NCI-H1694 treated with DMSO at 0.1 percent for 48 hours (cell line): ENCODE results near the gene LEFTY1.
"Not testable (repeated sequence)": the region's sequence is repeated elsewhere in the genome, so short reads cannot be mapped to it uniquely, and the experiment has no call there.

ENCODE experiments used
- DNase-seq: peaks from one replicate; lab custom pipeline; 2025; lab: John Stamatoyannopoulos, UW

The LEFTY1 gene

GRCh38 chr1:225887554-225888288 lies 1.2 kb downstream of the LEFTY1 start:
- not testable (repeated sequence) for DNase-seq

- no peak for DNase-seq
Observed at GRCh38 chr1:225887030-225887314, 2.0 kb downstream of the LEFTY1 start.

- DNase-seq: no peak
Observed at GRCh38 chr1:225886159-225887029, 2.6 kb downstream of the LEFTY1 start.

- no peak for DNase-seq
Observed at GRCh38 chr1:225885336-225885735, 3.6 kb downstream of the LEFTY1 start.

GRCh38 chr1:225883616-225884265 lies 5.2 kb downstream of the LEFTY1 start:
- DNase-seq: no peak

GRCh38 chr1:225882694-225883615 lies 6.0 kb downstream of the LEFTY1 start:
- no peak for DNase-seq

- no peak for DNase-seq
Observed at GRCh38 chr1:225881959-225882693, 6.8 kb downstream of the LEFTY1 start, which contains the start of gene TMEM63A. TSS of gene TMEM63A (minus strand) at chr1:225882380. CDS start at chr1:225877580, 4,800 bp downstream.

GRCh38 chr1:225881081-225881958 lies 7.6 kb downstream of the LEFTY1 start:
- DNase-seq: no peak

GRCh38 chr1:225880636-225881035 lies 8.3 kb downstream of the LEFTY1 start:
- DNase-seq: no peak

- peak; percentile 40 for DNase-seq
Observed at GRCh38 chr1:225880222-225880588, 8.7 kb downstream of the LEFTY1 start.

- no peak for DNase-seq
Observed at GRCh38 chr1:225879521-225880221, 9.3 kb downstream of the LEFTY1 start.

- DNase-seq: no peak
Observed at GRCh38 chr1:225878282-225878681, 10.7 kb downstream of the LEFTY1 start.

GRCh38 chr1:225877580-225877979 lies 11.4 kb downstream of the LEFTY1 start:
- DNase-seq: no peak

- no peak for DNase-seq
Observed at GRCh38 chr1:225876900-225877510, 11.9 kb downstream of the LEFTY1 start.

GRCh38 chr1:225875044-225875815 lies 13.7 kb downstream of the LEFTY1 start:
- DNase-seq: no peak

GRCh38 chr1:225874431-225874830 lies 14.5 kb downstream of the LEFTY1 start:
- no peak for DNase-seq

GRCh38 chr1:225873281-225873850 lies 15.6 kb downstream of the LEFTY1 start:
- no peak for DNase-seq

GRCh38 chr1:225872075-225872430 lies 16.9 kb downstream of the LEFTY1 start:
- DNase-seq: no peak
